Activated gamma-delta T cell treated with Interleukin-2 at 50 U/mL for 16 hours (primary cell): ENCODE results near the gene ACBD6.
"Not testable (repeated sequence)": the region's sequence is repeated elsewhere in the genome, so short reads cannot be mapped to it uniquely, and the experiment has no call there.

Source experiments
- DNase-seq: peaks from one replicate; pipeline ENCODE4 v3.0.0-alpha.2; 2020

Gene ACBD6

GRCh38 chr1:180408128-180408527, 94.2 kb downstream of the ACBD6 start:
- DNase-seq = not testable (repeated sequence)

- no peak for DNase-seq
Measured at GRCh38 chr1:180407051-180407450, 95.3 kb downstream of the ACBD6 start.

DNA sequence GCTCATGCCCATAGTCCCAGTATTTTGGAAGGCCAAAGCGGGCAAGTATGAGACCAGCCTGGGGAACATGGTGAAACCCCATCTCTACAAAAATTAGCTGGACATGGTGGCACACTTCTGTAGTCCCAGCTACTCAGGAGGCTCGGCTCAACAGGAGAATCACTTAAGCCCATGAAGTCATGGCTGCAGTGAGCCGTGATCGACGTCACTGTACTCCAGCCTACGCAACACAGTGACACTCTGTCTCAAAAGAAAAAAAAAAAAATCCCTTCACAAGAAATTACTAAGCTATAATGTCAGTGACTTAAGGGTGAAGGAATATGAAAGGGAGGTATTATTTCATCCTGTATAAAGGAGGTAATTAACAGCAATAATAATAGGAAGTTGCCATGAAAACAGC, 99.8 kb downstream of the ACBD6 start:
- DNase-seq = no peak

GRCh38 chr1:180402001-180402400, 100.4 kb downstream of the ACBD6 start:
- DNase-seq = no peak

GRCh38 chr1:180397175-180397574, 105.2 kb downstream of the ACBD6 start:
- no peak for DNase-seq

DNA sequence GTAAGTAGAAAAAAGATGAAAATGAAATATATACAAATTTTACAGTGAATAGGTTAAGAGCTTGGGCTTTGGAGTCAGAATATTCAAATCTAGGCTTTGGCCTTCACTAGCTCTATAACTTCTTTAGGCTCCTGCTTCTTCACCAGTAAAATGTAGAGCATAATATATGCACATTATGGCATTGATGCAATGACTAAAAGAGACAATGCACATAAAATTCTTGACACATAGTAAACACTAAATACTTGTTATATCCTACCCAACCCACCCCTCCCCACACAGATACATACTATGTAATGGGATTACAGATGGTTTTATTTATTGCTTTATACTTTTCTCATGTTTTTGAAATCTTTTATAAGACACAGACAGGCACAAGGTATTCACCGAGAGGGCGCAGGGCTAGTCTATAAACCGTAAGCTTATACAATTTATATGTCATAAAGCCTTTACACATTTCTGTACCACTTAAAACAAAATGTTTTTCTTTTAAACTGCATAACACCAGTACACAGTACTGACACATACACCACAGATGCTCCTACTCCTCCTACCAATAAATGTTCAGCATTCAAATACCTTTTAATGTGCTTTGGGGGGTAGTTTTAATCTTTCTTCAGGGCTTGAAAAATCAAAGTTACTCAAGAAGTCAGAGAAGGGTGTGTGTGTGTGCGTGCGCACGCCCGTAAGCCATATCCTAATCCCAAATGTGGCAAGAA, 109.8 kb downstream of the ACBD6 start:
- no peak for DNase-seq

DNA sequence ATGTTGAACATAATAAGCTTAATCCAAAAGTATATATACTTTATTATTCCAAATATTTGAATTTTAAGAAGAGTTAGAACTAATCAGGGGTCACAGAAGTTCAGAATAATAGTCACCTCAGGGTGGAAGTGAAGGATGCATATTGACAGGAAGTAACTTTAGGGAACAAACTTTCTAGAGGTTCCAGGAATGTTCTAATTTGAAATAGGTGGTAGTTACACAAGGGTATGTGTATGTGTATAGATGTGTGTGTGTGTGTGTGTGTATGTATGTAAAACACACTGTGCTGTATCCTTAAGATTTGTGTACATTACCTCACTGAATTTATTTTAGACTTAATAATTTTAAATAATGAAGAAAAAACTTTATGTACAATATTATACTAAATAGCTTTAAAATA, 110.4 kb downstream of the ACBD6 start:
- no peak for DNase-seq

DNA sequence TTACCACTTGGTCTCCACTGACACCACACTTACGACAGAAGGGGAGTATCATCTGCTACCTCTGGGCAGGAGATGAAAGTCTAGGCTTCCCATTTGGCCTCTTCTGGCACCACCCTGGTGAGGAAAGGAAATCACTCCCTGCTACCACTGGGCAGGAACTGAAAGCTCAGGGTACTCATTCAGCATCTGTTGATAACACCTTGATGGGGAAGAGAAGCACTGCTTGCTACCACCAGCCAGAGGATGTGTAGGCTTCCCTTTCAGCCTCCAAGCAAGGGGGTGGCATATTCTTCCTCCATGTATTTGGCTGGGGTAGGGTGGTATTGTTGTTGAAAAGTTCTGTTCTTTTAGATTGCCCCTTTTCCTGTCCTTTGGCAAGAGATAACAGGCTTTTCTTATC, 115.0 kb downstream of the ACBD6 start:
- DNase-seq = no peak

DNA sequence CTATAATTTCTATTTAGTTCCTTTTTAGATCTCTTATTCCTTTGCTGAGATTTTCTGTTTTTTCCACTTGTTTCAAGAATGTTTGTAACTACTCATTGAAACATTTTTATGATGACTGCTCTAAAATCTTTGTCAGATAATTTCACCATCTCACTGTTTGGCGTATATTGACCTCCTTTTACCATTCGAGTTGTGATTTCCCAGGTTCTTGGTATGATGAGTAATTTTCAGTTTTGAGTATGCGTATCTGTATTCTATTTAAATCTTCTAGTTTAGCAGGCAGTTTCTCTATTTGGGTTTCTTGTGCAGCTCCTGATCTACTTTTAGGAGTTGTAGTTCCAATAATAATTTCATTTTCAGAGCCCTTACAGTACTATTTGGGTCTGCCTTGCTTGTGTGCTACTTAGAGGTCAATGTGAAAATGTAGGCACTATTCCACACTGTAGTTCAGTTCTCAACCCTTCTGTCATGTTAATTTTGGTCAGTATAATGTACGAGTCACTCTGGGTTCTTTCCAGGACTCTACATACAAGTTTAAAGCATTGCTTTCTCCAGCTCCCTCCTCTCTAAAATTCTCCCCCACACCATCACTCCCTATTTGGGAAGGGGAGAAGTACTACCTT, 115.5 kb downstream of the ACBD6 start:
- no peak for DNase-seq

- no peak for DNase-seq
Measured at GRCh38 chr1:180385144-180385543, 117.2 kb downstream of the ACBD6 start.

GRCh38 chr1:180384286-180385005, 117.9 kb downstream of the ACBD6 start:
- DNase-seq = no peak

- DNase-seq = no peak
Measured at GRCh38 chr1:180382326-180383115, 119.9 kb downstream of the ACBD6 start.

DNA sequence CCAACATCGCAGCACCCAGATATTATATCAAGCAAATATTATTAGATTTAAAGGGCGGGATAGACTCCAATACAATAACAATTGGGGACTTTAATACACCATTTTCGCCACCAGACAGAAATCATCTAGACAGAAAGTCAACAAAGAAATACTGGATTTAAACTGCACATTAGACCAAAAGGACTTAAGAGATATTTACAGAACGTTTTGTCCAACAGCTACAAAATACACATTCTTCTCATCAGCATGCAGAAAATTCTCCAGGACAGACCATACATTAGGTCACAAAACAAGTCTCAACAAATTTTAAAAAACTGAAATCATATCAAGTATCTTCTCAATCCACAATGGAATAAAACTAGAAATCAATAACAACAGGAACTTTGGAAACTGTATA, 121.2 kb downstream of the ACBD6 start:
- DNase-seq = no peak

GRCh38 chr1:180380259-180381183, 121.9 kb downstream of the ACBD6 start:
- DNase-seq = no peak

DNA sequence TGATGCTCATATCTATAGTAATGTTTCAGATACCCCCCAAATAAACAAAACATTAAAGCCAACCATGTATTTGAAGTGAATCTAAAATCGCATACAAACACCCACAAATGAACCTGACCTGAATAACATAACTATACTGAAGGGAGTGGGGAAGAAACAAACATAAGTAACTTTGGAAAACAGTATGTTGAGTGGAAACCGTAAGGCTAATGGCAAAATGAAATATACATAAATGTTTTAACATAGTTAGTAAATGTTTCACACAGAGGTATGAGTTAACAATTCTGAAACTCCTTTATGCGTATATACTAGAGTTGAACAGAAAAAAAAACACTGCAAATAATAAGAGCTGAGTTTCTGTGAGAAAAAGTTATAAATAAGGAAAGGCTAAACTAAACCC, 125.6 kb downstream of the ACBD6 start:
- DNase-seq = no peak

DNA sequence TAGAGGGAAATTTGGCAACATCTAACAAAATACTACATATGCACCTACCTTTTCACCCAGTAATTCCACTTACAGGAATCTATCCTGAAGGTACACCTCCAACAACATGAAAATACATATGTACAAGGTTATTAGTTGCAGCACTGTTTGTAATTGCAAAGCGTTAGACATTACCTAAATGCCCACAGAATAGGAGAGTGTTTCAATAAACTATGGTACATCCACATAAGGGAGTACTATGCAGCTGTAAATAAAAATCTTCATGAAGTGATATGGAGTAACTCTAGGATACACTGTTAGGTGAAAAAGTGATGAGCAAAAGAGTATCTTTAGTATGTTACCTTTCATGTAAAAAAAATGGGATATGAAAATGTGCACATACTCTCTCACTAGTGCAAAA, 126.1 kb downstream of the ACBD6 start:
- no peak for DNase-seq

DNA sequence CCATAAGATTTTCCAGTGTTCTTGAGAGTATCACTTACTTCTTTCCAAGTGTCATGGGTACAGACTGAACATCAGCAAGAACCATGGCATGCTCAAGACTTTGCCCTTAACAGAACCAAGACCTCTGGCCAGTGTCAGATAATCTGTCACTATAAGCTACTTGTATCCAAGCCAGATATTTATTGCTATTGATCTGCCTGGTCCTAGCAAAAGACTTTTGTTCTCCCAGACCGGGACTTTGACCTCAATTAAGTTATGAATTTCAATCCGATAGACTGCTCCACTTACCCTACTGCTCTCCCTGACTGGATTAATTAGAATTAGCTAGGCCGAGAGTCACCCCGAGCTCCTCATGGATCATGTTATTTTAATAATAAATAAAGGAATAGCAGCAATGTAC, 129.6 kb downstream of the ACBD6 start:
- no peak for DNase-seq

DNA sequence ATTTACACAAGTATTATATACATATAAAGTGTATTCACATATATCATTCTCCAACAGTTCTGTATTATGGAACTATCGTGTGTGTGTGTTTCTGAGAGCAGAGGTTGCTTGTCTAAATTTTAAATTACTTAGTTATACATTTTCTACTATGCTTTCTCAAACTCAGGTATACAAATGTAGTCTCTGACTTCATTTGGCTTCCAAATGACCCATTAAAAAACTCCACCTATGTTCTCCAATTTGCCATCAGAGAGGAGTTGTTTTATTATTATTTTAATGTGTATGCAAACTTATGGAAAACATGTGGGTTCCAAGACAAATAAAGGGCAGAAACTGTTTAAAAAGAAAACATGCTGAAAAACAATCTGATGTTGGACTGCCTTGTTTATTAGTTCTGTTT, 131.8 kb downstream of the ACBD6 start:
- DNase-seq = no peak

GRCh38 chr1:180370188-180370587, 132.2 kb downstream of the ACBD6 start:
- no peak for DNase-seq

DNA sequence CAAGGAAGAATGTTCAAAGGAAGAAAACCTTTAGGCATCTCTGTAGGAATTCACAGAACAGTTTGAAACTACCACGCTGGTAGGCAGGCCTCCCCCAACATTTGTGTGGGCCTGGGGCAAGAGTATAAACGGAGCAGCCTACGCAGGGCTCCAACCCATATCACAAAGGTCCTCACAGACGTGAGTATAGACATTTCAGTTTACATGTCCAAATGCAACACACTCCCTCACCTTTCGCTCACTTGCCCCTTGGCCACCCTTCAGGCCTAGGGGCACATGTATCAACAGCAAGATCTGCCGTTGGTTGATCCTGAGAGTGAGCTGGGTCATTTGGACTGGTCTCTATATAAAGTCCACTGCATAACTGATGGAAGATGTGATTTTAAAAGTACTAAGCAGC, 133.3 kb downstream of the ACBD6 start:
- no peak for DNase-seq

DNA sequence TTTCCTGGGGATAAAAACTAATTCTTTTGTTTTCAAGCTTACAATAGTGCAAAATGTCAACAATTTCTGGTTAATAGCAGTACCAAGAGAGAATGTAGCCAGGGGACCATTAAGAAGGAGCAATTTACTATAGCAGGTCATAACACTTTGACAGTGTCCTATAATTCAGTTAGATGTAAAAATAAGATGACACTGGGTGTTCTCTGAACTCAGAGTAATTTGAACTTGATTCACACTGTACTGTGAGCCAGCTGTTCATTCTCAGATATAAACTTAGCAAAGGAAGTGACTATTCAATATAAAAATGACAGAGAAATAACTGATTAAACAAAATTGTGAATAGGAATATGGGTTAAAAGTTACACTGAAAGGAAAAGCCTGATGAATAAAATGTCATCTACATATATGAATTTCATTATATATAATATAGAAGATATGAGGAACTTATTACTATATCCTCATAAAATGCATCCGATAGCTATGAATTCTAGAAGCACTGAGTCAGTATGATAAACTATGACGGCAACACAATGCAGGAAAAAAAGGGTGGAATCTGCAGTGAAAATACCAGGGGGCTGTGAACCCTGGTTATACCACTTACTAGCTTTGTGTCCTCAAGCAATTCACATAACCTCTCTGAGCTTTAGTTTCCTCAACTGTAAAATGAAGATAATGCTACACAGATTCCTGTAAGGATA, 135.9 kb downstream of the ACBD6 start:
- no peak for DNase-seq

- DNase-seq = no peak
Measured at GRCh38 chr1:180365039-180365438, 137.3 kb downstream of the ACBD6 start.
